ENCODE data around the gene TSPEAR. TPM values are rescaled to one million over a fixed set of nuclear protein-coding genes. Genes with fewer than 3 reads are reported as not detected.

Gene TSPEAR
- total and polyA plus RNA-seq, 9 of the 15 experiments (the other 6 are each of a cell fraction or from before 2014, with no cell fraction given), result not detected

DNA sequence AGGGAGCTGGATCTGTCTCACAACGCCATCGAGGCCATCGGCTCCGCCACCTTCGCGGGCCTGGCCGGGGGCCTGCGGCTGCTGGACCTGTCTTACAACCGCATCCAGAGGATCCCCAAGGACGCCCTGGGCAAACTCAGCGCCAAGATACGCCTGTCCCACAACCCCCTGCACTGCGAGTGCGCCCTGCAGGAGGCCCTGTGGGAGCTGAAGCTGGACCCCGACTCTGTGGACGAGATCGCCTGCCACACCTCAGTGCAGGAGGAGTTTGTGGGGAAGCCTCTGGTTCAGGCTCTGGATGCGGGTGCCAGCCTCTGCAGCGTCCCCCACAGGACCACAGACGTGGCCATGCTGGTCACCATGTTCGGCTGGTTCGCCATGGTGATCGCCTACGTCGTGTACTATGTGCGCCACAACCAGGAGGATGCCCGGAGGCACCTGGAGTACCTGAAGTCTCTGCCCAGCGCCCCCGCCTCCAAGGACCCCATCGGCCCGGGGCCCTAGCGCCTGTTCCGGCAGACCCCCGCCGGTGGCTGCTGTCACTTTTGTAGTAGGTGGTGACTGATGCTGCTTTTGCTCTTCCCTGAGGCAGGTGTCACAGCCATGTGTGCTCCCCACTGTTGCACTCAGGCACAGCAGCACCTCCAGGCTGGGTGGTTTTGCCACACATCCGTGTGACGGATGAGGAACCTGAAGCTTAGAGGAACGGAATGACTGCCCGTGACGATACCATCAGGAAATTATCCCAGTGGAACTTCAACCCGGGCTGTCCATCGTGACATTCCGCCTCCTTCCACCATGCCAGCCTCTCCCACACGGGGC is 254.2 kb downstream of the TSPEAR start:
- BruUV-seq (replicated peaks), result no TSS peak
- Histone ChIP-seq H3K9me1 (ENCODE audit: control insufficient read depth, insufficient read depth, low read length) (no peaks in the 10 kb centered on the region), H3K9ac (ENCODE audit: insufficient read depth in 1 of 2, low read depth in 2 of 2, low read length in 2 of 2) (no peak overlapping the region), H3K27me3 (ENCODE audit: control insufficient read depth in 2 of 2, insufficient read depth in 2 of 2, low read length in 2 of 2) (peaks cover 12 to 57% of the 10 kb centered on the region in 2 experiments; a peak in 4 of 5 replicates), H3K4me2 (ENCODE audit: insufficient read depth, low read length) (no peak overlapping the region), H3K4me3 (no peak overlapping the region), H2AFZ (ENCODE audit: low read depth, low read length) (no peak overlapping the region), H3K27ac (ENCODE audit: extremely low read depth, low read depth, low read length) (no peak overlapping the region), H4K20me1 (replicated peaks; ENCODE audit: control insufficient read depth, insufficient read depth, low read length) (peaks cover 7% of the 10 kb centered on the region; the same call in 1 of the 2 replicates), H3K36me3 (ENCODE audit: control insufficient read depth, insufficient read depth, low read length) (no peaks in the 10 kb centered on the region), H3K9me3 (replicated peaks; ENCODE audit: control insufficient read depth, insufficient read depth, low read depth, low read length) (no peaks in the 10 kb centered on the region), H3K4me1 (replicated peaks in 1 of 2; ENCODE audit: control insufficient read depth in 2 of 2, insufficient read depth in 2 of 2, low read length in 2 of 2) (peaks cover 0 to 27% of the 10 kb centered on the region in 2 experiments; a peak in 1 of 5 replicates), H3K79me2 (ENCODE audit: control insufficient read depth, insufficient read depth, low read length) (no peaks in the 10 kb centered on the region)
- CTCF ChIA-PET (ENCODE audit: low intra/inter-chr PET ratio), result no interaction called here
- FAIRE-seq (no peak), ATAC-seq (no peak), DNase-seq (ENCODE audit: extremely low read depth in 1 of 4, low spot score in 3 of 4) (no peak)
- in situ Hi-C loops (cut with MboI), result no loop called here
- TF ChIP-seq PTBP1 (IDR thresholded peaks at IDR 0.05; ENCODE audit: low read depth, low read length) (no peak), ZNF324 (CRISPR knock-in tag; IDR thresholded peaks at IDR 0.05) (no peak), MBD2 (IDR thresholded peaks at IDR 0.05; ENCODE audit: borderline replicate concordance, low read depth) (no peak), BMI1 (IDR thresholded peaks at IDR 0.05; ENCODE audit: low read length) (no peak), NR2C1 (IDR thresholded peaks at IDR 0.05) (no peak), NR2C1 (tag; IDR thresholded peaks at IDR 0.05) (no peak), E2F3 (CRISPR knock-in tag; IDR thresholded peaks at IDR 0.05) (no peak), ZFPM2 (CRISPR knock-in tag; IDR thresholded peaks at IDR 0.05) (no peak)
- TF ChIP-seq, protein P1, sequence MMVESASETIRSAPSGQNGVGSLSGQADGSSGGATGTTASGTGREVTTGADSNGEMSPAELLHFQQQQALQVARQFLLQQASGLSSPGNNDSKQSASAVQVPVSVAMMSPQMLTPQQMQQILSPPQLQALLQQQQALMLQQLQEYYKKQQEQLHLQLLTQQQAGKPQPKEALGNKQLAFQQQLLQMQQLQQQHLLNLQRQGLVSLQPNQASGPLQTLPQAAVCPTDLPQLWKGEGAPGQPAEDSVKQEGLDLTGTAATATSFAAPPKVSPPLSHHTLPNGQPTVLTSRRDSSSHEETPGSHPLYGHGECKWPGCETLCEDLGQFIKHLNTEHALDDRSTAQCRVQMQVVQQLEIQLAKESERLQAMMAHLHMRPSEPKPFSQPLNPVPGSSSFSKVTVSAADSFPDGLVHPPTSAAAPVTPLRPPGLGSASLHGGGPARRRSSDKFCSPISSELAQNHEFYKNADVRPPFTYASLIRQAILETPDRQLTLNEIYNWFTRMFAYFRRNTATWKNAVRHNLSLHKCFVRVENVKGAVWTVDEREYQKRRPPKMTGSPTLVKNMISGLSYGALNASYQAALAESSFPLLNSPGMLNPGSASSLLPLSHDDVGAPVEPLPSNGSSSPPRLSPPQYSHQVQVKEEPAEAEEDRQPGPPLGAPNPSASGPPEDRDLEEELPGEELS (CRISPR knock-in tag; IDR thresholded peaks at IDR 0.05; ENCODE audit: borderline replicate concordance), result no peak
- intact Hi-C loops (cut with micrococcal nuclease), result no loop called here
- 23% methylated on average over 44 of the region's 44 CpGs for WGBS (ENCODE audit: insufficient coverage, low coverage, missing lambda C conversion rate)
- POLR2A ChIA-PET, result interaction anchor here (0.6 to 1.1 kb wide), 2 partner anchors 21 to 138 kb away, joined by 3 read pairs; no protein-coding TSS in a partner anchor
